ENCODE data around the gene USP9X. TPM values are rescaled to one million over a fixed set of nuclear protein-coding genes. Genes with fewer than 3 reads are reported as not detected.
A peak's percentile ranks its signal among the peaks of the same experiment; 100 is the strongest.
"Not testable (repeated sequence)": the region's sequence is repeated elsewhere in the genome, so short reads cannot be mapped to it uniquely, and the experiment has no call there.

The USP9X gene
- total and polyA plus RNA-seq, 2 experiments from 2014 or later = 23.8 to 114 TPM

DNA sequence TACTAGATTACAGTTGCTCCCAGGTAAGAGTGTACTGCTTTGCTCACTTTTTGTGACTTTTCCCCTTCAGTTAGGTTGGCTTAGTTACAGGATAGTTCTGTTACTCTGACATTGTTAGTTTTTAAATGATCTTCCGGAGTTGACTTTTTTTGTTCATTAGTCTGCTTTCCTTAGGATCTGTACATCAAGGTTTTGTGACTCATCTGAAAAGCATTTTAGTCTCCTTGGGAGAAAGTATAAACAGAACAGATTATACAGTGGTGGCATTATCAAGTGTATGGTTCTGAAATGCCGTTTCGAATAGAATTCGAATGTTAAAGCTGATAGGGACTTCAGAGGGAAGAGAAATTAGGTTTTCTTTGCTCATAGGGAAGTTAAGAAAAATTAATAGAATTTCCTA, 63.3 kb downstream of the USP9X start:
- DNase-seq (ENCODE audit: low spot score) = no peak
- H3K27ac ChIP-seq = peak overlapping the region; percentile 3
- 59% methylated on average over 4 of the region's 4 CpGs for WGBS (ENCODE audit: low lambda C conversion rate, missing lambda C conversion rate)
- H3K4me2 ChIP-seq = no peak overlapping the region
- no peaks in the 10 kb centered on the region for H3K9me2 ChIP-seq (replicated peaks; ENCODE audit: insufficient read depth)
- no peak overlapping the region for H3K4me3 ChIP-seq
- H3K36me3 ChIP-seq (replicated peaks; ENCODE audit: insufficient read depth, low read depth) = no peaks in the 10 kb centered on the region
- TF ChIP-seq EZH2 (IDR thresholded peaks at IDR 0.05; ENCODE audit: borderline replicate concordance) = no peak
- TF ChIP-seq EZH2phosphoT487 (IDR thresholded peaks at IDR 0.05; ENCODE audit: low read depth, severe bottlenecking, unreplicated experiment) = no peak
- TF ChIP-seq, protein P1, sequence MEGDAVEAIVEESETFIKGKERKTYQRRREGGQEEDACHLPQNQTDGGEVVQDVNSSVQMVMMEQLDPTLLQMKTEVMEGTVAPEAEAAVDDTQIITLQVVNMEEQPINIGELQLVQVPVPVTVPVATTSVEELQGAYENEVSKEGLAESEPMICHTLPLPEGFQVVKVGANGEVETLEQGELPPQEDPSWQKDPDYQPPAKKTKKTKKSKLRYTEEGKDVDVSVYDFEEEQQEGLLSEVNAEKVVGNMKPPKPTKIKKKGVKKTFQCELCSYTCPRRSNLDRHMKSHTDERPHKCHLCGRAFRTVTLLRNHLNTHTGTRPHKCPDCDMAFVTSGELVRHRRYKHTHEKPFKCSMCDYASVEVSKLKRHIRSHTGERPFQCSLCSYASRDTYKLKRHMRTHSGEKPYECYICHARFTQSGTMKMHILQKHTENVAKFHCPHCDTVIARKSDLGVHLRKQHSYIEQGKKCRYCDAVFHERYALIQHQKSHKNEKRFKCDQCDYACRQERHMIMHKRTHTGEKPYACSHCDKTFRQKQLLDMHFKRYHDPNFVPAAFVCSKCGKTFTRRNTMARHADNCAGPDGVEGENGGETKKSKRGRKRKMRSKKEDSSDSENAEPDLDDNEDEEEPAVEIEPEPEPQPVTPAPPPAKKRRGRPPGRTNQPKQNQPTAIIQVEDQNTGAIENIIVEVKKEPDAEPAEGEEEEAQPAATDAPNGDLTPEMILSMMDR (IDR thresholded peaks at IDR 0.05; ENCODE audit: poor library complexity) = no peak
- H2AFZ ChIP-seq = no peak overlapping the region
- no peaks in the 10 kb centered on the region for H3K9me3 ChIP-seq (ENCODE audit: low read depth)
- H4K20me1 ChIP-seq (ENCODE audit: insufficient read depth, poor library complexity, severe bottlenecking) = no peaks in the 10 kb centered on the region
- H3K79me2 ChIP-seq = peaks cover 8% of the 10 kb centered on the region
- no peaks in the 10 kb centered on the region for H3K27me3 ChIP-seq
- H3K4me1 ChIP-seq (ENCODE audit: insufficient read depth) = peaks cover 5% of the 10 kb centered on the region

DNA sequence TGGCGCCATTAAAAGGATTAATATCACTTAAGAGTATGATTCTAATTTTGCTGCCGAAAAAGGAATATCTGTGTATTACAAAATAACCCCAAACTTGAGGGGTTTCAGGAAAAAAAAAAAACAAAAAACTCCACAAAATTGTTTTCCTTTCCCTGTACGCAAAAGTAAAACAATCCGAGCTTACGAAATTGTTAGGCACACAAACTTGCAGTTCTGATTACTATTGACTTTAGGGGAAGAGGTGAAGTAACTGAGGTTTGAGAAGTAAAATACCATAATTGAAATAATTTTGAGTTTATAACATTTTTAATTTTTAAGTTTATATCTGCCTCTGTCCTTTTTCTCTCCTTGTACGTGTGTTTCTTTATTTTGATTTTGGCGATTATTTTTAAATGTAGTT, 64.8 kb downstream of the USP9X start:
- Histone ChIP-seq H3K9me3 (ENCODE audit: low read depth) (no peaks in the 10 kb centered on the region), H2AFZ (no peak overlapping the region), H3K27me3 (no peaks in the 10 kb centered on the region), H3K4me3 (no peak overlapping the region), H4K20me1 (ENCODE audit: insufficient read depth, poor library complexity, severe bottlenecking) (no peaks in the 10 kb centered on the region), H3K4me2 (no peak overlapping the region), H3K27ac (no peak overlapping the region), H3K4me1 (ENCODE audit: insufficient read depth) (peaks cover 5% of the 10 kb centered on the region), H3K79me2 (peaks cover 6% of the 10 kb centered on the region), H3K36me3 (replicated peaks; ENCODE audit: insufficient read depth, low read depth) (no peaks in the 10 kb centered on the region), H3K9me2 (replicated peaks; ENCODE audit: insufficient read depth) (no peaks in the 10 kb centered on the region)
- no peak for DNase-seq (ENCODE audit: low spot score)
- TF ChIP-seq, protein P1 (IDR thresholded peaks at IDR 0.05; ENCODE audit: poor library complexity) = no peak
- TF ChIP-seq EZH2 (IDR thresholded peaks at IDR 0.05; ENCODE audit: borderline replicate concordance) (no peak), EZH2phosphoT487 (IDR thresholded peaks at IDR 0.05; ENCODE audit: low read depth, severe bottlenecking, unreplicated experiment) (no peak)
- WGBS (ENCODE audit: low lambda C conversion rate, missing lambda C conversion rate) = 74% methylated on average over 7 of the region's 7 CpGs

DNA sequence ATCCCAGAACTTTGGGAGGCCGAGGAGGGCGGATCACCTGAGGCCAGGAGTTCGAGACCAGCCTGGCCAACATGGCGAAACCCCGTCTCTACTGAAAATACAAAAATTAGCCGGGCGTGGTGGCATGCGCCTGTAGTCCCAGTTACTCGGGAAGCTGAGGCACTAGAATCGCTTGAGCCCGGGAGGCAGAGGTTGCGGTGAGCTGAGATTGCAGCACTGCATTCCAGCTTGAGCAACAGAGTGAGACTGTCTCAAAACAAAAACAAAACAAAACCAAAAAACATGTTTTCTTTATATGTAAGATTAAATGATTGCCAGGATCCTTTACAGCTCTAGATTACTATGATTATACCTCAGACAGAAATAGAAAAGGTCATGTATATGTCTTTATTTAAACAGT, 66.5 kb downstream of the USP9X start:
- DNase-seq (ENCODE audit: low spot score); H4K20me1 ChIP-seq (ENCODE audit: insufficient read depth, poor library complexity, severe bottlenecking); H3K27me3 ChIP-seq; H3K4me2 ChIP-seq; H3K36me3 ChIP-seq (replicated peaks; ENCODE audit: insufficient read depth, low read depth); H3K4me1 ChIP-seq (ENCODE audit: insufficient read depth); H3K79me2 ChIP-seq; H3K27ac ChIP-seq; H3K4me3 ChIP-seq; H3K9me3 ChIP-seq (ENCODE audit: low read depth); H2AFZ ChIP-seq; H3K9me2 ChIP-seq (replicated peaks; ENCODE audit: insufficient read depth): not testable (repeated sequence)
- 91% methylated on average over 12 of the region's 12 CpGs for WGBS (ENCODE audit: low lambda C conversion rate, missing lambda C conversion rate)

DNA sequence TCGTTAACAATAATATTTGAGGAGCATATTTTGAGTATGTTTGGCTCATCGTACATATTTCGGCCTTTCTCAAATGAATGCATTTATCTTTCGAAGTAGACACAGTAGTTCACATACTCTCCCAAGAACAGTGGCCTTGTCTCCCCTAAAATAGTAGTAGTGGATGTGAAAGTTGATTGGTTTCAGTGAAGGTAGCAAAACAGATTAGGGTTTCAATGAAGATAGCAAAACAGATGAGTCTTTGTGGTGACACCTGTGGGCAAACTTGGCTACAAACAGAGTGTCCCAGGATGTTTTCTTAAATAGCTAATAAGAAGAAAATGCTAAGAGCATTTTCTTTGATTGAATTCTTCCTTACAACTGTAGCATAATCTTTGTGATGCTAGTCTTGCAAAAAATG, 67.0 kb downstream of the USP9X start:
- TF ChIP-seq EZH2phosphoT487 (IDR thresholded peaks at IDR 0.05; ENCODE audit: low read depth, severe bottlenecking, unreplicated experiment) = no peak
- TF ChIP-seq, protein P1 (IDR thresholded peaks at IDR 0.05; ENCODE audit: poor library complexity) = no peak
- no peak for TF ChIP-seq EZH2 (IDR thresholded peaks at IDR 0.05; ENCODE audit: borderline replicate concordance)
- Histone ChIP-seq H3K79me2 (peaks cover 6% of the 10 kb centered on the region), H2AFZ (no peak overlapping the region), H3K36me3 (replicated peaks; ENCODE audit: insufficient read depth, low read depth) (no peaks in the 10 kb centered on the region), H3K27me3 (no peaks in the 10 kb centered on the region), H3K4me1 (ENCODE audit: insufficient read depth) (peaks cover 5% of the 10 kb centered on the region), H3K9me2 (replicated peaks; ENCODE audit: insufficient read depth) (no peaks in the 10 kb centered on the region), H3K4me3 (no peak overlapping the region), H3K4me2 (no peak overlapping the region), H4K20me1 (ENCODE audit: insufficient read depth, poor library complexity, severe bottlenecking) (no peaks in the 10 kb centered on the region), H3K27ac (peak overlapping the region; percentile 23), H3K9me3 (ENCODE audit: low read depth) (no peaks in the 10 kb centered on the region)
- no peak for DNase-seq (ENCODE audit: low spot score)
- WGBS (ENCODE audit: low lambda C conversion rate, missing lambda C conversion rate) = 89% methylated on average over 4 of the region's 4 CpGs
